GM12878 (cell line): ENCODE measurements around the gene WDR38. TPM values are rescaled to one million over a fixed set of nuclear protein-coding genes. Genes with fewer than 3 reads are reported as not detected.

ENCODE experiments used
- ATAC-seq: fragments of 200-7000 bp; cut with Tn5 transposase; 3 replicates; pipeline ENCODE4 v1.9.1; 2020; ENCODE audit warnings: mild to moderate bottlenecking, moderate library complexity
- BruUV-seq: library from RNA; stranded (reverse); fragments of 400-500 nt; replicated peaks from 2 replicates; lab custom pipeline; 2021; lab: Mats Ljungman, UMichigan
- CTCF ChIA-PET: fragments of 300-600 bp; sonication (Branson Sonifier 250); formaldehyde crosslinking; extraction: SDS; loops from one replicate; lab custom pipeline; 2021; ENCODE audit warnings: inconsistent platforms; lab: Yijun Ruan, JAX
- POLR2A ChIA-PET: fragments of 350-600 bp; formaldehyde crosslinking; extraction: SDS; loops from one replicate; lab custom pipeline; 2021; ENCODE audit warnings: inconsistent platforms; lab: Charles Lee
- RAD21 ChIA-PET: fragments of 300-600 bp; sonication (Branson Sonifier 250); formaldehyde crosslinking; loops from one replicate; lab custom pipeline; 2023; ENCODE audit warnings: antibody characterized with exemption; ENCODE audit not compliant: unreplicated experiment; lab: Charles Lee
- SMC1A ChIA-PET: fragments of 300-600 bp; sonication (Branson Sonifier 250); formaldehyde crosslinking; loops from one replicate; lab custom pipeline; 2023; ENCODE audit not compliant: unreplicated experiment, uncharacterized antibody; lab: Charles Lee
- DNase-seq: peaks from one replicate; pipeline ENCODE4 v3.0.0-alpha.2; 2011; ENCODE audit warnings: low read depth, low spot score
- FAIRE-seq: peaks from 3 replicates; lab custom pipeline; 2011; peaks lifted over from hg19 to GRCh38; lab: Jason Lieb, UNC
- H2AFZ ChIP-seq: 2 replicates; pipeline ENCODE4 v1.6.0; 2011; ENCODE audit warnings: low read depth, low read length, control low read depth; ENCODE audit not compliant: control insufficient read depth
- H3K27ac ChIP-seq: 2 replicates; pipeline ENCODE4 v1.5.1; 2011; ENCODE audit warnings: control low read depth; ENCODE audit not compliant: control insufficient read depth, insufficient read depth
- H3K27me3 ChIP-seq, 2 experiments: replicated peaks in 1 of 2; 2 replicates each; pipeline versions ENCODE4 v1.6.0 to v1.6.1; 2011; ENCODE audit warnings: low read length in 1 of 2; ENCODE audit not compliant: control insufficient read depth in 2 of 2, insufficient read depth in 2 of 2
- H3K36me3 ChIP-seq, 2 experiments: 2 replicates each; pipeline ENCODE4 v1.5.1; 2011; ENCODE audit warnings: low read length in 1 of 2; ENCODE audit not compliant: control insufficient read depth in 2 of 2, insufficient read depth in 2 of 2
- H3K4me1 ChIP-seq: 2 replicates; pipeline ENCODE4 v1.6.1; 2011; ENCODE audit warnings: mild to moderate bottlenecking, low read length, moderate library complexity, mixed read lengths; ENCODE audit not compliant: control insufficient read depth, insufficient read depth
- H3K4me2 ChIP-seq: 2 replicates; pipeline ENCODE4 v1.6.0; 2011; ENCODE audit warnings: control low read depth; ENCODE audit not compliant: control insufficient read depth, insufficient read depth
- H3K4me3 ChIP-seq: fragments of 200-600 bp; sonication (generic); 2 replicates; pipeline ENCODE4 v1.5.1; 2016
- H3K79me2 ChIP-seq: 2 replicates; pipeline ENCODE4 v1.6.0; 2011; ENCODE audit warnings: low read length; ENCODE audit not compliant: control insufficient read depth, insufficient read depth
- H3K9ac ChIP-seq: 2 replicates; pipeline ENCODE4 v1.8.0; 2011; ENCODE audit warnings: low read length, control low read depth, mixed read lengths; ENCODE audit not compliant: control insufficient read depth, insufficient read depth
- H3K9me3 ChIP-seq: replicated peaks from 3 replicates; pipeline ENCODE4 v1.5.1; 2011; ENCODE audit warnings: mild to moderate bottlenecking, low read length; ENCODE audit not compliant: control insufficient read depth, insufficient read depth
- H4K20me1 ChIP-seq: 2 replicates; pipeline ENCODE4 v1.6.0; 2011; ENCODE audit not compliant: control insufficient read depth, insufficient read depth
- ATF3 ChIP-seq: IDR thresholded peaks from 2 replicates; pipeline ENCODE4 v1.6.1; 2011; ENCODE audit warnings: low read depth, mild to moderate bottlenecking, low read length, moderate library complexity, borderline replicate concordance; ENCODE audit errors: extremely low read depth
- CREM ChIP-seq: IDR thresholded peaks from 2 replicates; pipeline ENCODE4 v1.6.1; 2014; ENCODE audit warnings: antibody characterized with exemption, low read depth
- ESRRA ChIP-seq: IDR thresholded peaks from 2 replicates; pipeline ENCODE4 v1.6.1; 2012; ENCODE audit warnings: mild to moderate bottlenecking, low read length, improper control_type of control experiment
- FOS ChIP-seq: IDR thresholded peaks from 3 replicates; pipeline ENCODE4 v1.6.1; 2011; ENCODE audit warnings: borderline replicate concordance; ENCODE audit not compliant: insufficient read length; ENCODE audit errors: extremely low read depth
- IRF5 ChIP-seq: fragments of 450-650 bp; IDR thresholded peaks from 2 replicates; pipeline ENCODE4 v1.6.1; 2017; ENCODE audit warnings: borderline replicate concordance
- JUNB ChIP-seq: IDR thresholded peaks from 2 replicates; pipeline ENCODE4 v1.6.1; 2016; ENCODE audit warnings: antibody characterized with exemption, mild to moderate bottlenecking
- JUND ChIP-seq: IDR thresholded peaks from 2 replicates; pipeline ENCODE4 v1.6.1; 2012; ENCODE audit warnings: low read depth, mild to moderate bottlenecking, low read length, improper control_type of control experiment, moderate library complexity
- MTA2 ChIP-seq: fragments of 450-650 bp; IDR thresholded peaks from 2 replicates; pipeline ENCODE4 v1.6.1; 2016; ENCODE audit warnings: low read depth, mild to moderate bottlenecking, moderate library complexity
- NBN ChIP-seq: fragments of 450-650 bp; IDR thresholded peaks from 2 replicates; pipeline ENCODE4 v1.6.1; 2016
- NFYA ChIP-seq: IDR thresholded peaks from 2 replicates; pipeline ENCODE4 v1.6.1; 2011; ENCODE audit warnings: low read depth, mild to moderate bottlenecking, low read length, improper control_type of control experiment, borderline replicate concordance
- NKRF ChIP-seq: fragments of 450-650 bp; conservative IDR thresholded peaks from 2 replicates; pipeline ENCODE4 v1.6.1; 2017; ENCODE audit warnings: mild to moderate bottlenecking, moderate library complexity
- PAX5 ChIP-seq: IDR thresholded peaks from 2 replicates; pipeline ENCODE4 v1.6.1; 2011; ENCODE audit warnings: low read depth, low read length, borderline replicate concordance
- RBBP5 ChIP-seq: fragments of 200-600 bp; sonication (generic); conservative IDR thresholded peaks from 2 replicates; pipeline ENCODE4 v1.6.1; 2016
- RUNX3 ChIP-seq: IDR thresholded peaks from 2 replicates; pipeline ENCODE4 v1.6.1; 2012; ENCODE audit warnings: low read length, inconsistent platforms
- SIN3A ChIP-seq: IDR thresholded peaks from 2 replicates; pipeline ENCODE4 v1.6.1; 2012; ENCODE audit warnings: low read depth, low read length, improper control_type of control experiment
- SIX5 ChIP-seq: IDR thresholded peaks from 2 replicates; pipeline ENCODE4 v1.6.1; 2011; ENCODE audit warnings: mild to moderate bottlenecking, low read depth, low read length, moderate library complexity; ENCODE audit not compliant: severe bottlenecking
- SMC3 ChIP-seq: IDR thresholded peaks from 2 replicates; pipeline ENCODE4 v1.6.1; 2011; ENCODE audit warnings: low read length, improper control_type of control experiment, borderline replicate concordance
- SUPT20H ChIP-seq: IDR thresholded peaks from 2 replicates; pipeline ENCODE4 v1.6.1; 2011; ENCODE audit warnings: low read depth, mild to moderate bottlenecking, low read length, moderate library complexity, borderline replicate concordance; ENCODE audit not compliant: control insufficient read depth
- TCF7 ChIP-seq: IDR thresholded peaks from 2 replicates; pipeline ENCODE4 v1.6.1; 2014; ENCODE audit warnings: antibody characterized with exemption, borderline replicate concordance
- ZNF622 ChIP-seq: fragments of 450-650 bp; IDR thresholded peaks from 2 replicates; pipeline ENCODE4 v1.6.1; 2017; ENCODE audit warnings: mild to moderate bottlenecking, inconsistent platforms
- WGBS: methylation state at CpG from one replicate; pipeline ENCODE4 v1.1.6; 2016; ENCODE audit warnings: low lambda C conversion rate; ENCODE audit not compliant: insufficient replicate concordance, insufficient coverage; ENCODE audit errors: missing lambda C conversion rate; 5-methylcytosine and 5-hydroxymethylcytosine counted together
- in situ Hi-C: fragments of 300-500 bp; cut with MboI; formaldehyde crosslinking; loops from 9 replicates; pipeline ENCODE4 v1.14.3; 2018; ENCODE audit warnings: mixed read lengths
- intact Hi-C: fragments of 100-400 bp; cut with micrococcal nuclease; formaldehyde crosslinking; loops from one replicate; pipeline ENCODE4 v1.14.2; 2022; ENCODE audit not compliant: unreplicated experiment
- polyA plus RNA-seq, 11 experiments: library from polyadenylated mRNA; depleted of rRNA in 4 of 11; unstranded in 6 of 11; stranded (reverse) in 5 of 11; fragments of >200 nt; fragmentation: Nextera tagmentation in 4 of 11; fragmentation: Illumina TruSeq in 1 of 11; extraction: Ambion mirVana in 4 of 11; extraction: Trizol in 1 of 11; gene quantifications; 1 replicate in 1 of 11; 2 replicates in 10 of 11; pipeline versions ENCODE4 v1.2.1 to v1.2.3, GENCODE V29; 2011 to 2016; ENCODE audit warnings: inconsistent platforms in 2 of 11, missing spikeins in 2 of 11, low read depth in 1 of 11
- total RNA-seq, 4 experiments: library from RNA; depleted of rRNA in 3 of 4; stranded (reverse); fragments of >200 nt in 3 of 4; fragmentation: Illumina TruSeq in 1 of 4; extraction: Trizol in 1 of 4; gene quantifications; 2 replicates each; pipeline versions ENCODE4 v1.2.1 to v1.2.3, GENCODE V29; 2013 to 2021

WDR38 gene
- total and polyA plus RNA-seq, 10 of the 15 experiments (the other 5 are each of a cell fraction or from before 2014, with no cell fraction given) = not detected

- SMC1A ChIA-PET = interaction anchor here (1.1 to 5.1 kb wide), 8 partner anchors 9 to 201 kb away, joined by 3 to 37 read pairs (median 4); partner anchors contain the start of genes NR6A1 and WDR38
- FAIRE-seq (no peak), DNase-seq (peak; percentile 80), ATAC-seq (peak; percentile 95)
- peaks cover 18% of the 10 kb centered on the region for H4K20me1 ChIP-seq
- peak within 1 kb of the TSS; percentile 83 for H3K27ac ChIP-seq
- WGBS = 1% methylated on average over 82 of the region's 92 CpGs
- H3K27me3 ChIP-seq = no peaks in the 10 kb centered on the region
- TSS peak; percentile 67 for BruUV-seq
- H3K4me2 ChIP-seq = peak within 1 kb of the TSS; percentile 99
- H3K9me3 ChIP-seq = no peaks in the 10 kb centered on the region
- RAD21 ChIA-PET = interaction anchor here (0.5 to 4.1 kb wide), 14 partner anchors 8 to 510 kb away, joined by 3 to 29 read pairs (median 4); partner anchors contain the start of genes GOLGA1, NR6A1, SCAI and WDR38
- peaks cover 27 to 28% of the 10 kb centered on the region in 2 experiments; a peak in 3 of 4 replicates for H3K36me3 ChIP-seq
- H2AFZ ChIP-seq = peak within 1 kb of the TSS; percentile 98
- H3K4me3 ChIP-seq = peak within 1 kb of the TSS; percentile 95
- peak within 1 kb of the TSS; percentile 99 for H3K9ac ChIP-seq
- POLR2A ChIA-PET = interaction anchor here (0.5 to 3.9 kb wide), 14 partner anchors 8 to 951 kb away, joined by 3 to 92 read pairs (median 4); partner anchors contain the start of genes GOLGA1, HSPA5, NR6A1 and WDR38
- in situ Hi-C loops (loop anchor here (25.0 kb wide), 1 partner anchor 1949 kb away; the partner anchor contains the start of genes RC3H2 and ZBTB6), intact Hi-C loops (loop anchor here (5.0 to 10.0 kb wide), 3 partner anchors 381 to 773 kb away; partner anchors contain the start of gene HSPA5)
- CTCF ChIA-PET = interaction anchor here (0.7 to 26.5 kb wide), 12 partner anchors 9 to 280 kb away, joined by 3 to 575 read pairs (median 4); partner anchors contain the start of genes GOLGA1, NR6A1, OLFML2A and WDR38
- peaks cover 13% of the 10 kb centered on the region for H3K4me1 ChIP-seq
- peaks cover 40% of the 10 kb centered on the region for H3K79me2 ChIP-seq
- TF ChIP-seq ATF3 (no peak), TCF7 (no peak), NKRF (peak; percentile 75), NBN (no peak), JUND (peak; percentile 100), FOS (no peak), JUNB (no peak), RBBP5 (peak; percentile 91), RUNX3 (no peak), PAX5 (peak; percentile 69; the same call in 1 of the 2 replicates), SMC3 (no peak), SIN3A (peak; percentile 78; the same call in 1 of the 2 replicates), IRF5 (no peak), SIX5 (peak; percentile 56), ESRRA (no peak; the same call in 1 of the 2 replicates), NFYA (no peak), CREM (peak; percentile 50; the same call in 1 of the 2 replicates), MTA2 (peak; percentile 68; the same call in 1 of the 2 replicates), ZNF622 (no peak), SUPT20H (no peak)
Measured at GRCh38 chr9:124861342-124862229, 8.3 kb downstream of the WDR38 start, which contains the start of the genes ARPC5L and RPL35. ARPC5L (plus strand) TSS chr9:124862130; CDS start chr9:124869291, 7,161 bp downstream. RPL35 (minus strand) TSS chr9:124861957; CDS start chr9:124861912, 45 bp downstream.
